HG03280 (cell line): ENCODE measurements around the gene SLC25A30.
"Not testable (repeated sequence)": the region's sequence is repeated elsewhere in the genome, so short reads cannot be mapped to it uniquely, and the experiment has no call there.

Experiments
- ATAC-seq: cut with Tn5 transposase; IDR thresholded peaks from one replicate; pipeline ENCODE4 v1.9.1; 2021; ENCODE audit warnings: mild to moderate bottlenecking, moderate library complexity; ENCODE audit not compliant: unreplicated experiment

SLC25A30 gene

DNA sequence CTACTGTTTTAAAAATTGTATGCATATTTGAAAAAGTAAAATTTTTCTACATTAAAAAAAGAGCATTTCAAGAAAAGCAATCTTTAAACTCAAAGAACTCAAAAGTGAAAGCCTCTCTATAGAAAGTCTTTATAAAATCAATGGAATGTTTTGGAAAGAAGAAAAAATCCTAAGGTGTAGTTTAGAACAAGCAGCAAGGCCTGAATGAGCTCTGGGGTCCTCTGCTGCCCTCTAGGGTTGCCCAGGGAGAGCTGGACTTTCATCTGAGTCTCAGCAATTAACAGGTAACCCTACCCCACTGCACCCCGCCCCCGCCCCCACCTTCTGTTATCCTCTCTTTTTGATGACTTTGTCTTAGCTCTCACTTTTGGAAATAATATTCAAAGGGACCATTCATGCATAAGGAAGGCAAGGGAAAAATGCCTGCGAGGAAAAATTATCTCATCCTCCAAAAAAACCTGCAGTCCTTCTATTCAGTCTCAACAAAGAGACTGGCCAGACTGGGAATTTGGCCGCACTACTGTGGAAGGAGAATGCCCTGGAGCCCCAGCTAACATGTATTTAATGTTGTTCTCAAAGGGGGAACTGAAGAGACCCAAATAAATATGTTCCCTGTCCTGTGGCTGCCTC is 24.1 kb downstream of the SLC25A30 start:
- no peak for ATAC-seq

DNA sequence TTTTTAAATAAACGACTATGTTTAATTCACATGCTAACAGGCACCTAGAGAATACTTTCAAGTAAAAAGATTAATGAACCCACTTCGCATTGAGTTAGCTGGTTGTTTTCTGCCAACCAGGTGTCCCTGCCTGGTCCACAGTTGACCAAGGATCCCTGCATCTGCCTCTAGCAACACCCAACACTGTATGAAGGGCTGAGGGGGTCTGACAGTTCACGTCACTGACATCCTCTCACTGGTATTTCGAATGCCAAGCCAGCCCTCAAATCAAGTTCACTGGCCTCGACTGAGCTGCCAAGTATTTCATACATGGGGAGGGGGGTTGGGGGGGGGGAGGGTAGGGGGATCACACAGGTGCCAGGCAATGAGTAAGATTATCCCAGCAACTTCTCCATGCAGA is 25.4 kb downstream of the SLC25A30 start:
- no peak for ATAC-seq

DNA sequence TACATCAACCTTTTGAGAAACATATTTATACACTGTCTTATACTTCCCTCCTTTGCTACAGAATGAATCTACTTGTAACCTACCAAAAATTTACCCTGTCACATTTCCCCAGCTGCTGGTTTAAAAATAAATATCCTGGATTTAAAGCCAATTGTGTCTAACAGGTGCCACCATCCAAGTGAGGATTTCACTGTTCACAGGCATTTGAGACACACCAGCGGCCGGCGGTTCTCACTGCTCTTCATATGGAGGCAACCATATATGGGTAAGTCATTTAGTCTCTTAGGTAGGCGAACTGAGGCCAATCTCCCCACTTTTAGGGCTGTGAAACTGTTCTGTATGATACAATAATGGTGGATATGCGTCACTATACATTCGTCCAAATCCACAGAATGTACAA is 26.2 kb downstream of the SLC25A30 start:
- ATAC-seq, result no peak

DNA sequence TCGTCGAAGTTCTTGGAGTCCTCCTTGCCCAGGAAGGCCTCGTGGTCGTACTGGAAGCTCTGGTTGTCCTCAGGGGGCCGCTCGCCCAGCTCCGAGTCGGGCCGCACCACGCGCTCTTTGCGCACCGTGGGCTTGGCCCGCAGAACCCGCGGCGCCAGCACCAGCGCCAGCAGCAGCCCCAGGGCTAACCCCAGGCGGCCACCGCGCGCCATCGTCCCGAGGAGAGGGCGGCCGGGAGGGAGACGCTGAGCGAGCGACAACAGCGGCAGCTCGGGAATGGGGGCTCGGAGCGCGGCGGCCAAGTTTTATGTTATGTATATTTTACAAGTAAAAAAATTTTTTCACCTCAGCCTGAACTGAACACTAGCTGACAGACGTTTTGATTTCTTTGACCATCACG is 27.0 kb downstream of the SLC25A30 start:
- ATAC-seq, result not testable (repeated sequence)

DNA sequence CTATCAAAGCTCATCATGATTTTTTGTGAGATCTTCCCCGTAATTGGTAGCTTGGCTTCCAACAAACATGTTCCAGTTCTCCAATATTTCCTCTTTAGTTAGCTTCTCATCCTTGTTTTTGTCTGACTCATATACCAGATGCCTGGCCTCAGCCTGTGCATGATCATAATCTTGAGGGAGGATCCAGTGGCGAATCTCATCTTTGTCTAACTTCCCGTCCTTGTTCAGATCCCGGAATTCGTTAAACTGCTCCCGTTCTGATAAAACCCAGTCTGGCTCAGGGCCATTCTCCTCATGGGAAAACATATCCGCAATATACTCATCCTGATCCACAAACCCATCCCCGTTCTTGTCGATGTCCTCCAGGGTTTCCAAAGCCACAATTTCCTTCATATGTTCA is 27.8 kb downstream of the SLC25A30 start:
- ATAC-seq, result not testable (repeated sequence)

DNA sequence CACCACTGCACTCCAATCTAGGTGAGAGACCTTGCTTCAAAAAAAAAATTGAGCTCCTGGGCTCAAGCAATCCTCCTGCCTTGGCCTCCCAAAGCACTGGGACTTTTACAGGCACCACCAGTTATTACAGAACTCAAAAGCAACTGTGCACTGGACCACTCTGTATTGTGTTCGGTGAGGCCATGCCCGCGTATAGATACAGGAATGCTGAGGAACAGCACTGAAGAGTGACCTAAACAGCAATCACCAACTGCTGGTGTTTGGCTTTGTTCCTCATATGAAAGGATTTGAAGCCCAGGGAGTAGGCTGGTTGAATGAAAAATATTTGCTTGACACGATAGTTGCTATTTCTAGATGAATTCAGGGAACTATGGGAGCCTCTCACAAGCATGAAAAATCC is 29.5 kb downstream of the SLC25A30 start:
- no peak for ATAC-seq

DNA sequence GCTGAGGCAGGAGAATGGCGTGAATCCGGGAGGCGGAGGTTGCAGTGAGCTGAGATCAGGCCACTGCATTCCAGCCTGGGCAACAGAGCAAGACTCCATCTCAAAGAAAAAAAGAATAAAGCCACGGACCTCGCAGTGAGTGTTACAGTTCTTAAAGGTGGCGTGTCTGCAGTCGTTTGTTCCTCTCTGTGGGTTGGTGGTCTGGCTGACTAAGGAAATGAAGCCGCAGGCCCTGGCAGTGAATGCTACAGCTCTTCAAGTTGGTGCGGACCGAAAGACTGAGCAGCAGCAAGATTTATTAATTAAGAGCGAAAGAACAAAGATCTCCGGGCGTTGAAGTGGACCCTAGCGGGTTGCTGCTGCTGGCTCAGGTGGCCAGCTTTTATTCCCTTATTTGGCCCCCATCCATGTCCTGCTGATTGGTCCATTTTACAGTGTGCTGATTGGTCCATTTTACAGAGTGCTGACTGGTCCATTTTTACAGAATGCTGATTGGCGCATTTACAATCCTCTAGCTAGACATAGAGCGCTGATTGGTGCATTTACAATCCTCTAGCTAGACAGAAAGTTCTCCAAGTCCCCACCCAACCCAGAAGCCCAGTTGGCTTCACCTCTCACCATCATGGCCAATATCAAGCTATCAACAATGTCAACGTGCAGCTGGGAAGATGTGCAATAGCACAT is 31.1 kb downstream of the SLC25A30 start:
- not testable (repeated sequence) for ATAC-seq

DNA sequence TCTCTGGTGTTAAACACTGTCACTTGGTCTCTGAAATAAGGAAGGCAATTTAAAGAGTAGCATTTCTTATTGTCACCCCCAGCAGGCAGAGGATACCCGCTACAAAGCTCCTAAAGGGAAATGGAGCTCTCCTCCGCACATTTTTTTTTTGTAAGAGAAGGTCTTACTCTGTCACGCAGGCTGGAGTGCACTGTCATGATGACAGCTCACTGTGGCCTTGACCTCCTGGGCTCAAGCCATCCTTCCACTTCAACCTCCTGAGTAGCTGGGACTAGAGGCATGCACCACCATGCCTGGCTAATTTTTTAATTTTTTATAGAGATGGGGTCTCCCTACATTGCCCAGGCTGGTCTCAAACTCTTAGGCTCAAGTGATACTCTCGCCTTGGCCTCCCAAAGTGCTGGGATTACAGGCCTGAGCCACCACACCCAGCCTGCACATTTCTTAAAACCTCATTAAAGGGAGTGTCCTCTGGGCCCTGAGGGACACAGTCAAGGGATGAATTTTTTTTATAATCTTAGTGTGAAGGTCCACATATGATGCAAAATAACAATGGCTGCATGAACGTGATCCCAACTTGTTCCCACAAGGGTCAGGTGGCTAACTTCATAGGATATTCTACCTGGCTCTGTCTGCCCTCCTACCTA is 32.1 kb downstream of the SLC25A30 start:
- no peak for ATAC-seq

DNA sequence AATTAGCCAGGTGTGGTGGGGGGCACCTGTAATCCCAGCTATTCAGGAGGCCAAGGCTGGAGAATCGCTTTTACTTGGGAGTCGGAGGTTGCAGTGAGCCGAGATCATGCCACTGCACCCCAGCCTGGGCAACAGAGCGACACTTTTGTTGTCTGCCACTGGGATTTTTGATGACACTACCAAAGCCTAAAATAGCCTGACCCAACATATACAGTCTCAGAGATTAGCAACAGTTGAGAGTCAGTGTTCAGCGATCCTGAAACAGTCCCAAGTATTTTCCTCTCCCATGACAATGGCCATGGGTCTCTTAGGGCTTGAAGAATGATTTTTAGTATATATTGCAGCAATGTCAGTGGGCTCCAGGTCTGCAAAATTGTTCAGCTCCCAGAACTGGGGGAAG is 32.9 kb downstream of the SLC25A30 start:
- no peak for ATAC-seq

DNA sequence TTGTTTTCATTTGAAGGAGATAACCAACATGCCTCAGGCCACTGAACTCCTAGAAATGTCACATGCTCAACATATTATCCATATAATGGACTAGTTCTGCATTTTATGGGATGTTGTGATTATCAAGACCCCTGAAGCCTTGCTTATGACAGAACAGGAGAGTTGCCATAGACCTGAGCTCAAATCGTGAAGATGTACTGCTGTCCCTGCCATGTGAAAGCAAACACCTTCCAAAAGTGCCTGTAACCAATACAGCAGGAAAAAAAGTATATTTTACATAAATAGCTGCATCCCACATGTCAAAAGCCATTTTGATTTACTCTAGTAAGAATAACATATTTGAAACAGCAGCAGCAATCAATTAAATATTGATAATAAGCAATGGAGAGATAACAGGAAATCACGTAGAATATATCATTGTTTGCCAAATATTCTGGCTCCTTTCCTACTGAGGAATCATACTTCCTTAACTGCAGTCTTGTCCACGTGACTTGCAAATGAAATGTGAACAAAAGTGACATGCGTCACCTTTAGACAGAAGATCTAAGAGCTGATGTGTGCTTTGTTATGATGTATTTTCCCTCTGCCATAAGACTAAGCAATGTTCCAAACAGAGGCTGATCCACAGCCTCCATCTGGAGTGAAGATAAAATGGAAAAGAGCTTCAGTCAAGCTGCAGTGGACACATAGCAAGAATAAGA is 33.5 kb downstream of the SLC25A30 start:
- ATAC-seq, result no peak

DNA sequence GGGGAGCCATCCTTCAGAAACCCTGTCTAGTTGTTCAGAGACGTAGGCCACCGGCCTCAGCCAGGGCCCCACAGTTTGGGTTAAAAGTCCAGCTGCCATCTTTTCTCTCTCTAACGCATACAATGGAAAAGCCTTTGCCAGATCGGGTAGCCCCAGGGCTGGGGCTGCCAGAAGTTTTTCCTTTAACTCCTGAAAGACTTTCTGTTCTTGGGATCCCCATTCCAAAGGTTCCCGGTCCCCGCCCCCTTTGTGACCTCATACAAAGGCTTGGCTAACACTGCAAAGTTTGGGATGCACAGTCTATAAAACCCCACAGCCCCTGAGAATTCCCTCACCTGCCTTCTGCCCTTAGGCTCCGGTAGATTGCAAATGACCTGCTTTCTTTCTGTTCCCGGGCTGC is 35.4 kb downstream of the SLC25A30 start:
- not testable (repeated sequence) for ATAC-seq

DNA sequence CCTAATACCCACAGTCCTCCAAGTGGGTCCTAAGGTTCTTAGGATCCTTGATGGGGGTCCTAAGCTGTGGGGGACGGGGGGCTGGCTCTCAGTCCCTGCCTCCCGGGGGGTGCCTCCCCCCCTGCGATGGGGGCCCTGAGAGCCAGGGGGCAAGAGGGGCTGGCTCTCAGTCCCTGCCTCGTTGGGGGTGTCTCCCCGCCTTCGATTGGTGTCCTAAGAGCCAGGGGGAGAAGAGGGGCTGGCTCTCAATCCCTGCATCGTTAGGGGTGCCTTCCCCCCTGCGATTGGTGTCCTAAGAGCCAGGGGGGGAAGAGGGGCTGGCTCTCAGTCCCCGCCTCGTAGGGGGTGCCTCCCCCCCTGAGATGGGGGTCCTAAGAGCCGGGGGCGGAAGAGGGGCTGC is 37.0 kb downstream of the SLC25A30 start:
- ATAC-seq, result no peak

DNA sequence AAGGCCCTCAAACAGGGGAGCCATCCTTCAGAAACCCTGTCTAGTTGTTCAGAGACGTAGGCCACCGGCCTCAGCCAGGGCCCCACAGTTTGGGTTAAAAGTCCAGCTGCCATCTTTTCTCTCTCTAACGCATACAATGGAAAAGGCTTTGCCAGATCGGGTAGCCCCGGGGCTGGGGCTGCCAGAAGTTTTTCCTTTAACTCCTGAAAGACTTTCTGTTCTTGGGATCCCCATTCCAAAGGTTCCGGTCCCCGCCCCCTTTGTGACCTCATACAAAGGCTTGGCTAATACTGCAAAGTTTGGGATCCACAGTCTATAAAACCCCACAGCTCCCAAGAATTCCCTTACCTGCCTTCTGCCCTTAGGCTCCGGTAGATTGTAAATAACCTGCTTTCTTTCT is 37.5 kb downstream of the SLC25A30 start:
- ATAC-seq, result not testable (repeated sequence)

DNA sequence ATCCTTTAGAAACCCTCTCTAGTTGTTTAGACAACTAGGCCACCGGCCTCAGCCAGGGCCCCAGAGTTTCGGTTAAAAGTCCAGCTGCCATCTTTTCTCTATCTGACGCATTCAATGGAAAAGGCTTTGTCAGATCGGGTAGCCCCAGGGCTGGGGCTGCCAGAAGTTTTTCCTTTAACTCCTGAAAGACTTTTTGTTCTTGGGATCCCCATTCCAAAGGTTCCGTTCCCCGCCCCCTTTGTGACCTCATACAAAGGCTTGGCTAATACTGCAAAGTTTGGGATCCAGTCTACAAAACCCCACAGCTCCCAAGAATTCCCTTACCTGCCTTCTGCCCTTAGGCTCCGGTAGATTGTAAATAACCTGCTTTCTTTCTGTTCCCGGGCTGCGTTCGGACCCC is 38.7 kb downstream of the SLC25A30 start:
- not testable (repeated sequence) for ATAC-seq

DNA sequence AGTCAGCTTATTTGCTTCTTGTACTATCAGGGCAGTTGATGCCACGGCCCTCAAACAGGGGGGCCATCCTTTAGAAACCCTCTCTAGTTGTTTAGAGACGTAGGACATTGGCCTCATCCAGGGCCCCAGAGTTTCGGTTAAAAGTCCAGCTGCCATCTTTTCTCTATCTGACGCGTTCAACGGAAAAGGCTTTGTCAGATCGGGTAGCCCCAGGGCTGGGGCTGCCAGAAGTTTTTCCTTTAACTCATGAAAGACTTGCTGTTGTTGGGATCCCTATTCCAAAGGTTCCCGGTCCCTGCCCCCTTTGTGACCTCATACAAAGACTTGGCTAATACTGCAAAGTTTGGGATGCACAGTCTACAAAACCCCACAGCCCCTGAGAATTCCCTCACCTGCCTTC is 39.4 kb downstream of the SLC25A30 start:
- ATAC-seq, result not testable (repeated sequence)

DNA sequence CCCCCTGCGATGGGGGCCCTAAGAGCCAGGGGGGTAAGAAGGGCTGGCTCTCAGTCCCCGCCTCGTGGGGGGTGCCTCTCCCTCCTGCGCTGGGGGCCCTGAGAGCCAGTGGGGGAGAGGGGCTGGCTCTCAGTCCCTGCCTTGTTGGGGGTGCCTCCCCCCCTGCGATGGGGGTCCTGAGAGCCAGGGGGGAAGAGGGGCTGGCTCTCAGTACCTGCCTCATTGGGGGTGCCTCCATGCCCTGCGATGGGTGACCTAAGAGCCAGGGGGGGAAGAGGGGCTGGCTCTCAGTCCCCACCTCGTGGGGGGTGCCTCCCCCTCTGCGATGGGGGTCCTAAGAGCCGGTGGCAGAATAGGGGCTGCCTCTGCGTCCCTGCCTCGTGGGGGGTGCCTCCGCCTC is 40.9 kb downstream of the SLC25A30 start:
- not testable (repeated sequence) for ATAC-seq

DNA sequence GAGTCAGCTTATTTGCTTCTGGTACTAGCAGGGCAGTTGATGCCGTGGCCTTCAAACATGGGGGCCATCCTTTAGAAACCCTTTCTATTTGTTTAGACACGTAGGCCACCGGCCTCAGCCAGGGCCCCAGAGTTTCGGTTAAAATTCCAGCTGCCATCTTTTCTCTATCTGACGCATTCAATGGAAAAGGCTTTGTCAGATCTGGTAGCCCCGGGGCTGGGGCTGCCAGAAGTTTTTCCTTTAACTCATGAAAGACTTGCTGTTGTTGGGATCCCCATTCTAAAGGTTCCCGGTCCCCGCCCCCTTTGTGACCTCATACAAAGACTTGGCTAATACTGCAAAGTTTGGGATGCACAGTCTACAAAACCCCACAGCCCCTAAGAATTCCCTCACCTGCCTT is 41.5 kb downstream of the SLC25A30 start:
- not testable (repeated sequence) for ATAC-seq

DNA sequence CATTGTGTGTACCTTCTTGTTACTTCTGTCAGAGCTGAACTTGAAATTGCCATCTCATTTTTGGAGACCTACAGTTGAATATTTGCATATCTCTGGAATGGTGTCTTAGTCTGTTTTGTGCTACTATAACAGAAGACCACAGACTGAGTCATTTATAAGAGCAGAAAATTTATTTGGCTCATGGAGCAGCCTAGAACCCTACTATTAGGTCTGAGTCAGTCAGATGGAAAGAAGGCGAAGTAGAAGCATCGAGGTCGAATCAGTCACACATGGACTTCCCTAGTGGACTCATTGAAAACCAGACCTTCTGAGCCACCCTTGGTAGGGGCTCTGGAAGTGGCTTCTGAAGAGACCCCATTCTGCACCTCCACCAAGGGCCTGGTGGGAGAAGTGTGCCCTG is 43.3 kb downstream of the SLC25A30 start:
- no peak for ATAC-seq

DNA sequence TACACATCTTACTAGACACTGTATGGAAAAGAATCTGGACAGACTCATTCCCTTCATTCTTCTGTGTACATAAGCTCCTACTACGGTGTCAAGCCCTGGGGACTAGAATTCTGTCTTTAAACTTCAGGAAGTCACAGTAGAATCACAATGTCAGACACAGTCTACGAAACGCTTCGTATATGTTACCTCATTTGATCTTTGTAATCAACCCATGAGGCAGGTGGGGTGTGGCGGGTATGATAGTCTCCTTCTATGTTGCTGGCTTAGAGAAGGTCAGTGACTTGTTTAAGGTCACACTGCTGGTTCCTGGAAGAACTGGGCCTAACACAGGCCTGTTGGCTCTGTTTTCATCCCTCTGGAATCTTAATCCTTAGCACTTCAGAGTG is 45.0 kb downstream of the SLC25A30 start:
- ATAC-seq, result no peak

DNA sequence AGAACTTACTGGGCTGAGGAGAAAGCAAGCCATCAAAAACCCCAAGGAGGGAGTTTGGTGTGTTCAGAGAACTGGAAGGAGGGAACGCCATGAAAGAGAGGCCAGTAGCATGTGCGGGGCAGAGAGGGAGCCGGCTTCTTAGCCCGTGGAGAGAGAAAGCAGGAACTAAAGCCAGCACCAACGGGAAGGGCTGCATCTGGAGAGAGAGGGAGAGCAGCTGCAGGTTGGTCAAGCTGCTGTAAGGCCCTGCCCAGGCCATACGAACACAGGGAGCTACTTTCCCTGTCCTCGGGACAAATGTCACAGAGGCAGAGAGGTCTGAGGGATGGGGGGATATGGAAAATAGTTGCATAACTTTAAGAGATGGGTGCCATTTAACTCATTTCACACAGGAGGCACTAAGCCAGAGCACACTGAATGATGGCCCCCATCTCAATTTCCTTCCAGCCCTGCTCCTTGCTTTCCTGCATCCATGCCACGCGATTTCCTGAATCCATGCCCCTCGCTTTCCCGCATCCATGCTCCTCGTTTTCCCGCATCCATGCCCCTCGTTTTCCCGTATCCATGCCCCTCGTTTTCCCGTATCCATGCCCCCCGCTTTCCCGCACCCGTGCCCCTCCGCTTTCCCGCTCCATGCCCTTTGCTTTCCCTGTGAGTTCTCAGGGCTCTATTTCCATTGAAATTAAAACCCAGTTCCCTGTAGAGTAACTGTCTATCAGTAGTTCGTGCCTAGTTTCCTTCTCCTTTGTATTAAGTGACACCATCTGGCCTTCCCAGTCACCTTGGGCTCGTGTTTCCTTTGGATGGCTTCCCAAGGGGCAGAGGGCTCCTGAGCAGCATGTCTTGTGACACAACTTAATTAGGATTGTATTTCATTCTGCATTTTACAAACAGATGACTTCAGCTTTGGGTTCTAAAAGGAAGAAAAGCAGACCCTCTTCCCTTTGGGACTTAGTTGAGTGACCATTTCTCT is 45.7 kb downstream of the SLC25A30 start:
- no peak for ATAC-seq
